Cardiac septum (tissue), 1 donor: ENCODE results near the gene IL22. TPM values are rescaled to one million over a fixed set of nuclear protein-coding genes. Genes with fewer than 3 reads are reported as not detected.

Source experiments
- total RNA-seq: library from RNA; stranded (reverse); fragmentation: NEBNext Ultra II Directional; extraction: Animal tissue kit (Norgen Biotek cat#: 25700); gene quantifications from one replicate; pipeline ENCODE4 v1.2.1, GENCODE V29; 2021
- donor health status: DM: no; HTN: no; CAD: no.

IL22 gene
- total RNA-seq, 1 donor from 2014 or later = not detected

Other genes with a start within 250 kb of the IL22 start
- gene IFNG, start 93.9 kb downstream of the IL22 start, total RNA-seq = not detected
- not detected for gene IL26, start 27.8 kb downstream of the IL22 start, total RNA-seq
- gene MDM1, start 78.8 kb upstream of the IL22 start, total RNA-seq = 5.0 TPM